Renal pelvis (tissue), 12 donors: Measurements from ENCODE around the gene TMEM121B. TPM values are rescaled to one million over a fixed set of nuclear protein-coding genes. Genes with fewer than 3 reads are reported as not detected.
"Not testable (repeated sequence)": the region's sequence is repeated elsewhere in the genome, so short reads cannot be mapped to it uniquely, and the experiment has no call there.

ENCODE experiments used
- DNase-seq: peaks from one replicate; pipeline ENCODE4 v3.0.0-alpha.2; 2013
- long read RNA-seq, 16 experiments: transcript quantifications; one replicate each; lab custom pipeline, GENCODE V29; 2026
- polyA plus RNA-seq, 3 donors: library from polyadenylated mRNA; unstranded; fragments of 120-200 nt; gene quantifications; one replicate each; pipeline ENCODE4 v1.2.1, GENCODE V29; 2013; ENCODE audit not compliant: insufficient read length in 3 of 3

Gene TMEM121B
- polyA plus RNA-seq: 1 to 10 TPM in 1 of 3 donors, under 1 TPM in 2; 0.84 to 1.0 (median 1.00) TPM
- long read RNA-seq, donor 1: 0 reads
- long read RNA-seq, donor 2, full-length matches to known transcripts: 1 of 1 reads
- long read RNA-seq, donor 2, partial matches to known transcripts: 0 of 1 reads
- long read RNA-seq, donor 2, other reads (novel, unspliced or antisense): 0 of 1 reads
- long read RNA-seq, donor 3: 0 reads
- long read RNA-seq, donor 4: 0 reads
- long read RNA-seq, donor 5: 0 reads
- long read RNA-seq, donor 6, partial matches to known transcripts: 0 of 1 reads
- long read RNA-seq, donor 6, other reads (novel, unspliced or antisense): 0 of 1 reads
- long read RNA-seq, donor 7, full-length matches to known transcripts: 2 of 2 reads
- long read RNA-seq, donor 7, partial matches to known transcripts: 0 of 2 reads
- long read RNA-seq, donor 7, other reads (novel, unspliced or antisense): 0 of 2 reads
- long read RNA-seq, donor 8: 0 reads
- long read RNA-seq, donor 9, full-length matches to known transcripts: 1 of 1 reads
- long read RNA-seq, donor 9, partial matches to known transcripts: 0 of 1 reads
- long read RNA-seq, donor 9, other reads (novel, unspliced or antisense): 0 of 1 reads
- long read RNA-seq, donor 10: 0 reads
- long read RNA-seq, donor 11: 0 reads
- long read RNA-seq, donor 12, full-length matches to known transcripts: 1 of 1 reads
- long read RNA-seq, donor 12, partial matches to known transcripts: 0 of 1 reads
- long read RNA-seq, donor 12, other reads (novel, unspliced or antisense): 0 of 1 reads
- long read RNA-seq, donor 13, full-length matches to known transcripts: 2 of 2 reads
- long read RNA-seq, donor 13, partial matches to known transcripts: 0 of 2 reads
- long read RNA-seq, donor 13, other reads (novel, unspliced or antisense): 0 of 2 reads
- long read RNA-seq, donor 14, full-length matches to known transcripts: 1 of 1 reads
- long read RNA-seq, donor 14, partial matches to known transcripts: 0 of 1 reads
- long read RNA-seq, donor 14, other reads (novel, unspliced or antisense): 0 of 1 reads
- long read RNA-seq, donor 15: 0 reads
- long read RNA-seq, donor 16, full-length matches to known transcripts: 1 of 1 reads
- long read RNA-seq, donor 16, partial matches to known transcripts: 0 of 1 reads
- long read RNA-seq, donor 16, other reads (novel, unspliced or antisense): 0 of 1 reads

GRCh38 chr22:17121233-17122195, at the start of gene TMEM121B:
TMEM121B (minus strand) TSS chr22:17121360; CDS start chr22:17121127, 233 bp downstream.
- DNase-seq: peak; percentile 75

DNA sequence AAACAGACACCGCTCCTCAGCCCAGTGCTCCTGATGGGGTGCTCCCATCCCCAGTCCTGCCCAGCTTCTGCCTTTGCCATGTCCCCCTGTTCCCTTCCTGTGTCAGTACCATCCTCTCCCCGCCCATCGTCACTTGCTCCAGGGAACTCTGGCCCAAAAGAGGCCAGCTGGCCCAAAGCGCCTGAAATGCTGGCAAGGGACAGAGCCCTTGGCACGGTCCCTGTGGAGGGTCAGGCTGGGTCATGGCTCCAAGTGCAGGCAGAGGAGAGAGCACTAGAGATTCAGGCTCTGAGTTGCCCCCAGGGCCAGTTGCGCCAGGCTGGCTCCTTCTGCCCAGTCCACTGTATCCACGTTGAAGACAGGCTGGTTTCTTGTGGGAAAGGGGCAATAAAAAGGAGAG, 46.3 kb upstream of the TMEM121B start:
- DNase-seq: no peak

DNA sequence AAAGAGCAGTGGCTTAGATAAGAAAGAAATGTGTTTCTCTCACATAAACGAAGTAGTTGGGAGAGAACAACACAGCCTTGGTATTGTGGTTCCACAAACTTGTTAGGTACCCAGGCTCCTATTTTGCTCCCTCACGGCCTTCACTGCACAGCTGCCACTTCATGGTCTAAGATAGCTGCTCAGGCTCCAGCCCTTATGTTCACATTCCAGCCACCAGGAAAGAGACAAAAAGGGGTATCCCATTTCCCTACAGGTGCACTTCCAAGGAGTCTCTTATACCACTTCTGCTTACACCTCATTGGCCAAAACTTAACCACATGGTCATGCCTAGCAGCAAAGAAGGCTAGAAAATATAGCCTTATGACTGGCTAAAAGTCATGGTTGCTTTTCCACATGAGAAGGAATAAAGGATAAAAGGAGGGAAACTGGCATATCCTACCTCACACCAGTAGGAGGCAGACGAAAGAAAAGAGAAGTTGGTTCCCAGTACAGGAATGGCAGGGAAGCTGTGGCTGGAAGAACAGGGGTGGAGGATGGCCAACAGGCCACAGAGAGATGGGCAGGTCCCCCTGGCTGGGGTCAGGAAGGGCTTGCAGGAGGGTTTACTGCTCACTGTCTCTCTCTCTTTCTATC, 43.3 kb upstream of the TMEM121B start:
- no peak for DNase-seq

DNA sequence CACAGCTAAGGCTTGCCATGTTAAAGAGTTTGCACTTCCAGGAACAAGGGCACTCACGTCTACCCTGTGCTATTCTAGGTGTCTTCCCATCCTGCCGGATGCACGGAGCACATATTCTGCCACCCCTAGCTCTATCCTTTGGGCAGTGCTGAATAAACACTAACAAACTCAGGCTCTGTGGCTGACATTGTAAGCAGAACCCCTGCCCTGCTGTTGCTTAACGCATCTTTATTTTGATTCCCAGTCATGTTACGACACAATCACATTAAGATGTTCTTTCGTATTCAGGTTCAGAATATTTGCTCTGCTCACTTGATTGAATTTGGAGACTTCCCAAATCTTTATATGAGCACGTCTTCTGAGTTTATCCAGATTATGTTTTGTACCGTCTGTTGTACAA, 41.6 kb upstream of the TMEM121B start:
- DNase-seq: no peak

- no peak for DNase-seq
Measured at GRCh38 chr22:17161991-17162390, 40.8 kb upstream of the TMEM121B start.

DNA sequence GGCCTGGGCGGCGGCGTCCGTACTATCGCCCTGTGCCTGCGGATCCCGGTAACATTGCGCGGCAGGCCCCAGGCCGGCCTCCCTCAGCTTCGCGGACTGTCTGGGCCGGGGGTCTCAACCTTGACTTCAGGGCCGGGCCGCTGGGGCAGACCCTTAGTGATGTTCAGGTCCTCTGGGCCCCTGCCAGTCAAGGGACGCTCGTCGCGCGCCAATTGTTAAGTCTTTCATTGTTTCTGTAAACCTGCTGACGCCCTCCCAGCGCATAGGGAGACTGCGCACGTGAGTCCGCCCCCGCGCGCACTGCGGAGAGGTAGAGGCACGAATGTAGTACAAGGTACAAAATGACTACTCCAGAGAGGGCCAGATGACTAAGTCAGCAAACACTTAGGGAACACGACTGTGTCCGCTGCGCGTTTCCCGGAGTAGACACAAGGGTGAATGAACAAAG, 38.4 kb upstream of the TMEM121B start:
- peak; percentile 38 for DNase-seq

- peak; percentile 83 for DNase-seq
Measured at GRCh38 chr22:17158568-17159503, 37.7 kb upstream of the TMEM121B start, which contains the start of gene HDHD5. HDHD5 (minus strand) TSS chr22:17159277; CDS start chr22:17159251, 26 bp downstream.

GRCh38 chr22:17158176-17158567, 37.0 kb upstream of the TMEM121B start:
- DNase-seq: no peak

- DNase-seq: no peak
Measured at GRCh38 chr22:17157714-17158113, 36.6 kb upstream of the TMEM121B start.

- no peak for DNase-seq
Measured at GRCh38 chr22:17155941-17156340, 34.8 kb upstream of the TMEM121B start.

- DNase-seq: no peak
Measured at GRCh38 chr22:17152971-17153370, 31.8 kb upstream of the TMEM121B start.

DNA sequence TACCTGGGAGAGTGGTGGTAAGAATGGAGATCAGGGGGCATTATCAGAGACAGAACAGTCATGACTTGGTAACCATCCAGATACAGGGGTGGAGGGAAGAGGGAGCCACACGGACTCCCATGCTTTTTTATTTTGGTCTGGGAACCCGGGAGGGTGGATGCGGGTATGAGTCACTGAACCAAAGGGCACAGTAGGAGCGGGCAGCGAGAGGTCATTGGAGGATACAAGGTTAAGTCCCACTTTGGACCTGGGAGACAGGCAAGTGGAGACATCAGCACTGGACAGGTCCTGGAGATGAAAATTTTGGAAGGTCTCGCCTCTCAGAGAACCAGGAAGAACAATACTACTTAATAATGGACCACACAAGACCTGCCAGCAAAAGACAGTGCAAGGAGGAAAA, 31.2 kb upstream of the TMEM121B start:
- no peak for DNase-seq

- DNase-seq: no peak
Measured at GRCh38 chr22:17149076-17149815, 28.1 kb upstream of the TMEM121B start.

DNA sequence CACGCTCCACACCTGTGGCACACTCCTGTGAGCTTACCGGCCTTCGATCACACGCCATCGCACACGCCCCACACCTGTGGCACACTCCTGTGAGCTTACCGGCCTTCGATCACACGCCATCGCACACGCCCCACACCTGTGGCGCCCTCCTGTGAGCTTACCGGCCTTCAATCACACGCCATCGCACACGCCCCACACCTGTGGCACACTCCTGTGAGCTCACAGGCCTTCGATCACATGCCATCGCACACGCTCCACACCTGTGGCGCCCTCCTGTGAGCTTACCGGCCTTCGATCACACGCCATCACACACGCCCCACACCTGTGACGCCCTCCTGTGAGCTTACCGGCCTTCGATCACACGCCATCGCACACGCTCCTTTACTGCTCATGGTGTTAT, 26.3 kb upstream of the TMEM121B start:
- not testable (repeated sequence) for DNase-seq

DNA sequence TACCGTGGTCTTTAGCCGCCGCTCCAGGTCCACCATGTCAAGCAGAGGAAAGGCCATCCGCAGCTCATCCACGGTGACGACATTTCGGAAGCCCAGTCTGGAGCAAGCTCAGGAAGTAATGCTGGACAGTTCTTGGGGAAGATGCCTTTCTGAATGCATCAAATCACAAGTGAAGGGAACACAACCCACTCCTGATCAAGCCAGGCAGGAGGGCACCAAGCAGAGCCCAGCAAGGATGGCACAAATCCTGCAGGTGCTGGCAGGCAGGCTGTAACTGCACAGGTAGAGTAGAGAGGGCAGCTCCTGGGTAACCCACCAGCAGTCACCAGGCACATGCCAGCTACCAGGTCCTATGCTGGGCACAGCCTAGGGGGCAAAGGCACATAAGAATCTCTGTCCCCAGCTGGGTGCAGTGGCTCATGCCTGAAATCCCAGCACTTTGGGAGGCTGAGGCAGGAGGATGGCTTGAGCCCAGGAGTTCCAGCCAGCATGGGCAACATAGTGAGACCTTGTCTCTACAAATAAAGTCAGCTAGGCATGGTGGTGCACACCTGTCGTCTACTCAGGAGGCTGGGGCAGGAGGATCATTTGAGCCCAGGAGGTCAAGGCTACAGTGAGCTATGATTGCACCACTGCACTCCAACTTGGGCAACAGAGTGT, 24.0 kb upstream of the TMEM121B start:
- no peak for DNase-seq

DNA sequence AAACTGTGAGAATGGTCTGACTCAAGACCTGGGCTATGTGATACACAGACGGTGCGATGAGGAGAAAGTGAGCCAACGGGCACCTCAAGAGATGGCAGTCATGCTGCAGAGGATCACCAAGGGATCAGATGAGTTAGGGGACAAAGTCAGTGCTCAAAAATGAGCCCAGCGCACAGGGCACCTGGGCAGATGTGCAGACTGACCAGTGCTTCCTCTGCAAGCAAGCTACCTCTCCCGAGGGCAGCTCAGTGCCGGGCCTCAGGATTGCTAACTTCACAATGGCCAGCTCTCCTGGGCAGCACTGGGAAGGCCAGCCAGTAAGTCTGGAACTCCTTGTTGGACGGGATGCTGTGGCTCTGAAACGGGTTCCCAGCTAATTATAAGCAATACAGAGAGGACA, 22.7 kb upstream of the TMEM121B start:
- DNase-seq: no peak

DNA sequence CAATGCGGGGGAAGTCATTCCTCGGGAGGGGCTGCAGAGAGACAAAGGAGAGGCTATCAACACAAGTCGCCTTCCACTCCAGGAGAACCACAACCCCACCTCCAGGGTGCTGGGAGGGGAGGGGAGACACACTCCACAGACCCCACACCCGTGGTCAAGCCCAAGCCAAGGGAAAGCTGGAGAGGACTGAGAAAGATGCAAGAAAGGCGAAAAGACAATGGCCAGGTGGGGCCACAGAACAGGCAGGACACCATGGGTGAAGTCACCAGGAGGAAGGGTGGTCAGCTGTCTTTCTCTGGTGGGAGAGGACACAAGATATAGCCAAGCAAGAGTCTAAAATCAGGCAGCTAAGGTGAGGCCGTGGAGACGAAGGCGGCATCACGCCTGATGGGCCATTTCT, 21.9 kb upstream of the TMEM121B start:
- no peak for DNase-seq
